SK-N-MC (cell line): Measurements from ENCODE around the gene METRN.

Source experiments
- EZH2 ChIP-seq: fragments of 200-600 bp; sonication (generic); IDR thresholded peaks from one replicate; pipeline ENCODE4 v1.6.1; 2017; ENCODE audit warnings: antibody characterized with exemption
- FOXP2 ChIP-seq: optimal IDR thresholded peaks from 2 replicates; pipeline ENCODE3; 2011; ENCODE audit warnings: mild to moderate bottlenecking, moderate library complexity; ENCODE audit not compliant: insufficient read depth; ENCODE audit errors: extremely low read length, control extremely low read depth
- POLR2AphosphoS5 ChIP-seq: IDR thresholded peaks from 2 replicates; pipeline ENCODE4 v1.6.1; 2012; ENCODE audit warnings: mild to moderate bottlenecking, low read depth, low read length, borderline replicate concordance

- TF ChIP-seq POLR2AphosphoS5 (no peak), EZH2 (no peak), FOXP2 (no peak)
Measured at GRCh38 chr16:709566-710499, 5.1 kb upstream of the METRN start.
